Stimulated activated CD8-positive, alpha-beta memory T cell treated with anti-CD3 and anti-CD28 coated beads, Interleukin-12 subunit alpha, Interleukin-12 subunit beta, amount 100 ng/mL, for 24 hours (primary cell): ENCODE measurements around the gene TBC1D4.

Experiments
- DNase-seq: peaks from one replicate; pipeline ENCODE4 v3.0.0-alpha.2; 2020; ENCODE audit errors: extremely low read depth

The TBC1D4 gene

DNA sequence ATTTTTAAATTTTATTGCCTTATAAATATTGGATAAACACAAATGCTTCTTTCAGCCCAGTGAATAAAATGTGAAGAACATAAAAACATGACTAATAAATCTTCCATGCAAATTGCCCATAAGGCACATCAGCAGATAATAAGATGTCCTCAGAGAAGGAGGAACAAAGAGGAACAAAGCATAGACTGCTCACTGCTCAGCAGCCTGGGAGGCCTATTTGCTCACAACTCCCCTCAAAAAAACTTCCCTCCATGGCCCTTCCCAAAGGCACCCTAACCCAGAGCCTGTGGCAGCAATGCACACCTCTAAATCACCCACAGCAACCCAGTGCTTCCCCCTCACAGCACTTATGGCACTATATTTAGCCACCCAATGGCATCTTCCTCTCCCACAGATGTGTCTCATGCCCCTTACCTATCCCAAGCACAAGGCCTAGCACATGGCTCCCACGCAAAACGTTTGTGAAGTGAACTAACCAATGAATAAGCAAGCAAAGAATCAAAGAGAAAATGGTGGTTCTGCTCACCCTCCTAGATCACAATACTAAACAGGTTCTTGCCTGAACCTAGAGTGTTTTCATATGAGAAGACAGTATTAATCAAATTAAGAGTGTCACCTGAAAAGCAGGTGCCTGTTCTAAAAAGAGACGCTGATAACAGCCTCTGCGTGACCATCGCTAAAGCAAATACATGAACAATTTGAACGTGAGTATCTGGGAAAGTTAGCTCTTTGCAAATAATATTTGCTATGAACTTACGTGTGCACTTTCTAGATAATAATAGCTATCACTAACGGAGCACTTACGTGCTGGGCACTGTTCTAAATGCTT, 96.9 kb downstream of the TBC1D4 start:
- no peak for DNase-seq

DNA sequence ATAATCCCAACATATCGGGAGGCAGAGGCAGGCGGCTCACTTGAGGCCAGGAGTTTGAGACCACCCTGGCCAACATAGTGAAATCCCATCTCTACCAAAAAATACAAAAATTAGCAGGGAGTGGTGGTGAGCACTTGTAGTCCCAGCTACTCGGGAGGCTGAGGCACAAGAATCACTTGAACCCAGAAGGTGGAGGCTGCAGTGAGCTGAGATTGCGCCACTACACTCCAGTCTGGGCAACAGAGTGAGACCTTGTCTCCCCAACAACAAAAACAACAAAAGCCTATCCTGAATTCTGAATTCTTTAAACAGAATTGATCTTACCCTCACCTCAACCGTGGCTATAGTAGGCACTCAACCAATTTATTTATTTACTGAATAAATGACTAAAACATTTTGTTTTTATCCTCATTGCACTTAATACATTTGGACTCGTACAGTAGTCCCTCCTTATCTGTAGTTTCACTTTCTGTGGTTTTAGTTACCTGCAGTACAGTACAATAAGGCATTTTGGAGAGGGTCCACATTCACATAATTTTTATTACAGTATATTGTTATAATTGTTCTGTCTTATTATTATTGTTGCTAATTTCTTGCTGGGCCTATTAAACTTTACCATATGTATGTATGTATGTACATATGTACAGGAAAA, 98.8 kb downstream of the TBC1D4 start:
- DNase-seq: no peak

DNA sequence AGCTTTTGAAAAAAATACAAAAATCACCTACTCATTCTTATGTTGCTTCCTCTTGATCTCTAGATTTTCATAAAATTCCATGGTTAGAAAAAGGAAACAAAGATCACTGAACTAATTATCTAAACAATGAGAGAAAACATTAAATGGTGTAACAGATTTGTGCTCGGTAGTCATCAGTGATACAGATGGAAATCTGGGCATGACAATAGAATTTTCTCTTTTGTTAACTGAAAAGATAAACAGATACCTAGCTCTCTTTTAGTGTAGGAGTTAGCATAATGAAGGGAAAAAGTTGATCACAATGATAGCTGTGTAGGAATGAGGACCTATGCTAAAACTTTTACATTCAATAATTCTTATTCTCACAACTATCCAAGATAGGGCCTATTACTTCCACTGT, 103.7 kb downstream of the TBC1D4 start:
- DNase-seq: no peak

DNA sequence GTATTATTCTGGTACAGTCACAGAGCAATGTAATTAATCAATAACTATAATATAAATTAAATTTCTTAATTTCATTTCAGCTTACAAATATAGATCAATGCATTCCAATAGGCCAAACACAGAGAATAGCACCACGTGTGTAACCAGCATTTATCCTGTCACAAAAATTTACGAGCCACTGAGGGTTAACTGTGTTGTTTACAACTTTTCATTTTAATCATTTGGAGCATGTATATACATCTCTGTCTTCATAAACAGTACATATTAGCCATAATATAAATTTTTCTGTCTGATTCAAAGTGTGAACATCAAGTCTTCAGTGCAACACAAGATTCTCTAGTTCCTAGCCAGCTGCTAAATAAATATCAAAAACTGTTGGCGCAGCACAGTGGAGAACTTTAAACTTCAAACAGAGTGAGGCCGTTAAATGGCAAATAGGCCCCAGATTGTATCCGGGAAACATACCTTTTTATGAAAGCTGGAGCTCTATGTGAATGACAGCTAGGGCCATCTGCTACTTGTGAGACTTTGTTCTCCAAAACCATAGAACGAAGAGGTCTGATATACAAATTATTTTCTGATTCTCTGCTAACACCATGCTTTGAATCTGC, 105.1 kb downstream of the TBC1D4 start:
- DNase-seq: no peak

DNA sequence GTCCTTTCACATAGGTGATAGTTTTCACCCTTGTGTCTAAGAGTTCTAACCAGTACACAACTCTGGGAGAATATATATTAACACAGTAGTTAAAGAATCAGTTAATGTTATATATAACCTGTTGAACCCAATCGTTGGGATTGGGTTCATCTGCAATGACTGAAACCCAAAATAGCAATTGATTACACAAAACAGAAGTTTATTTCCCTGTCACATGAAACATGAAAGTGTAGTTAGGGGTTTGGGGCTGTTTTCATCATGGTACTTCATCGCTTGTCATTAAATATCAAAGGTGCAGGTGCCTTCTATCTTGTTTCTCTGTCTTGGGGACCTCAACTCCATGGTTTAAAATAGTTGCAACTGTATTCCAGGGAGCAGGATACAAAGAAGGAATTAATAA, 106.6 kb downstream of the TBC1D4 start:
- no peak for DNase-seq

DNA sequence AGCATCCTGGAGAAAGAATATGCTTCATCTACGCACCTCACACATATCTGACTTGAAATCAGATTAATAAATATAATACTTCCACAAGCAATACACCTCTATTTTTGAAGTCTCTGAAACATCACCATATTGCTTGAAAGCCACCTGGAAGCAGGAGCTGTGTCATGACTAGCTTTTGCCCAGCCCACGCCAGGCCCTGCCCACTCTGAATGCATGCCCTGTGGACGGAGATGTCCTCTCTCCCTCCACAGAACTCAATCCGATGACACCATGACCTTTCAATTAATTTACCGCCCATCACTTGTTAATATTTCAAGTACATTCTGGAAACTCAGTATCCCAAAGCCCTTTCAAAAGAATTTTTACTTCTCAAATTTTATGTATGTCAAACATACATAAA, 108.0 kb downstream of the TBC1D4 start:
- DNase-seq: no peak

DNA sequence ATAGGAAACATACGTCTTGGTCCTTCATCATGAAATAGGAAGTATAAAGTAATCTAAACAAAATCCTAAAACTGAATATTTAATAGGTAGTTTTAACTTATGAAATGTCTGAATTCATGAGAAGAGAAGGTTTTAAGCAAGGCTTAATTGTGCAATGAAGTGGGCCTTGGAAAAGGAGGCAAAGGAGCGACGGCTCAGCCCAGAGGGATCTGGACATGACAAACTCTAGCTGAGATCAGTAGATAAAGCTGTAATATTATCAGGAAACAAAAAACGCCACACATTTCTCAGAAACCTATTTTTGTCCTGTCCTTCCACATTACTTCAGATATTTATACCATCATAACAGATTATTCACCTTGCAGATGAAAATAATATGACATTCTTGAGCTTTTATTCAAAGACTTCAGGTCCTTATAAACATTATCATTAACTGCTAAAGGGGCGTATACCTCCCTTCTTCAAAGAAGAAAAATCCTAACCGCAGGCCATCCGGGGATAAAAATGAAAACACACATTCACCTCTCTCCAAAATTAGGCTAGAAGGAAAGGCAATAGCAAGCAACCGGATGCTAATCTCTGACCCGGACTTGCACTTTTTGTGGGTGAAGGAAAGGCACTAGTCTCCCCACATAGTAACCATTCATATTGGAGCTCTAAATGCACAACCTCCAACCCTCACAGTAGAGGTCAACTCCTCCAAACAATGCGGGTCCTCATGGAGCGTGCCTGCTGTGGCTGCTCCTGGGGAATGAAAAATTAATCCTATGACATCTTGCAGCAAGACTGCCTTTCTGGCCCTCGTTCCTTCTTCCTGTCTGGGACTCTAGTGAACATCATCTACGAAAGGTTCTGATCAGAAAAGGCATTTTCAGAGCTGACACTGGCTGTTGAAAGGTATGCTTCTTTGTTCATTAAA, 108.8 kb downstream of the TBC1D4 start:
- no peak for DNase-seq

DNA sequence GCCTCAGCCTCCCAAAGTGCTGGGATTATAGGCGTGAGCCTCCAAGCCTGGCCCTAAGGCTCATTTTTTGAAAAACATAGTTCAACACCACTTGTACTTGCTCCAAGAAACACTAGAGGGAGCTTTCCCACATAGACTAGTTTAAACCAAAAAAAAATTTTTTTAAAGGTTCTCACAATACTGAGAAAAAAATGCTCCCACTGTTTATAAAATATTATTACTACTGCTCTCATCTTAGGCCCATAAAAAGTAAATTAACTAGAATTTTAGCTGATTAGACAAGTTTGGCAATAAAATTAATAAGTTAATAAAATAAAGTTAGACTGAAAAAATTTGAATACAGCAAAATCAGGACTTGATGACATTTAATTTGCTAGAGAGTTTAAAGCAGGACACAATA, 109.5 kb downstream of the TBC1D4 start:
- no peak for DNase-seq

DNA sequence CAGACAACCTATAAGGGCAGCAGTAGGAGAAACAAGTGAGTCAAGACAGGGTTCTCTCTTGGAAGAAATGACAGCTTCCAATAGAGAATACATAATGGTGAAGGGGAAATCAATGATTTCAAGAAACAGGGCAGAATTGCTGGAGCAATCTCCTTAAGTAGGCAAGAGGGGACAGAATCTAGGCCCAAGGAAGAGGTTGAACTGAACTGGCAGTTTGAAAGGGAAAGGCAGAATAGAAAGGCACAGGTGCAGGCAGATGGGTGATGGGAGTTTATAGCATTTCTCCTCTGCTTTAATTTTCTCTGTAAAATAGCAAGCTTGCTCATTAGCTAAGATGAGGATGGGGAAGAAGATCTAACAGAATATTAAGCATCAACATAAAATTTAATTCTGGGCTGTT, 110.8 kb downstream of the TBC1D4 start:
- no peak for DNase-seq

DNA sequence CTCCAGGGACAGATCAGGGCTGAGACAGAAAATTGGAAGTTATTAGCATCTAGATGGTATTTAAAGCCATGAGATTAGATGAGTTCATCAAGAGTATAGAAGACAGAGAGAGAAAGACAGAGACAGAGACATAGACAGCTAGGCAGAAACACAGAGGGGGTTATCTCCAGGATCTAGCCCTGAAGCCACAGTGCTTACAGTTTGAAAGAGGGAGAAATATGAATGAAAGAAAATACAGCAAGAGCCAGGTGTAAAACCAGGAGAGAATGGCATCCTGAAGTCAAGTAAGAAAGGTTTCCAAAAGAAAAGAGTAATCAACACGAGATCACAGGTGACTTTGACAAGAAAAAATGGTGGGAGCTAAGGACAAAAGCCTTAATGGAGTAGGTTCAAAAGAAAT, 111.2 kb downstream of the TBC1D4 start:
- no peak for DNase-seq

DNA sequence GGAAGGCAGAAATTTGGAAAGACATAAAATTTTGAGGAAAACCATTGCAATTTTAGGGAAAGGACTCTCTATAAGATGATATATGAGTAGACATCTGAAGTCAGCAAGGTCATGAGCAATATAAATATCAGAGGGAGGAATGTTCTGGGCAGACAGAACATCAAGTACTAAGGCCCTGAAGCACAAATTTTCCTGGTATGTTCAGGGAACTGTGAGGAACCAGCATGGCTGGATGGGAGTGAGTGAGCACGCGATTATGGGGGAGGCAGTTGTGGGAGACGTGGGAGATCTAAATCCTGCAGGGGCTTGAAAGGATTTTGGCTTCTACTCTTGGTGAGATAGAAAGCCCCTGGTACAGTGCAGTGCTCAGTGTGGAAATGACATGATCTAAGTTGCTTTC, 112.0 kb downstream of the TBC1D4 start:
- DNase-seq: no peak

DNA sequence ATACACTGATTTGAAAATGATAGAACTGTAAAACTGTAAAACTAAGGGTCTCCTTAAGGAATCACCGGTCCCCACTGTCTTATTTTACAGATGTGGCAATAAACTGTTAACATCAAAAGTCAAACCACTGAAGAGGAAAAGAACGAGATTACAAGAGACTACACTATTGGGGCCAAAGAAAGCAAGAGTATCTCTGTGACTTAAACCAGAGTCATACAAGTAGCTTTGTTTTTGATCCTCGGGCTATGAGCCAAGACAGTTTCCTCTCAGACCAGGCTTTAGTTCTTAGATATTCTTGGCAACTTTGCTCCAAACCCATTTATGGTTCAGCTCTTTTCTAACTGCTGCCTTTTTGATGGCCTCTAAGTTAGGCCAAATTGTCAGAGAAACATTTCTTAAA, 113.8 kb downstream of the TBC1D4 start:
- DNase-seq: no peak

DNA sequence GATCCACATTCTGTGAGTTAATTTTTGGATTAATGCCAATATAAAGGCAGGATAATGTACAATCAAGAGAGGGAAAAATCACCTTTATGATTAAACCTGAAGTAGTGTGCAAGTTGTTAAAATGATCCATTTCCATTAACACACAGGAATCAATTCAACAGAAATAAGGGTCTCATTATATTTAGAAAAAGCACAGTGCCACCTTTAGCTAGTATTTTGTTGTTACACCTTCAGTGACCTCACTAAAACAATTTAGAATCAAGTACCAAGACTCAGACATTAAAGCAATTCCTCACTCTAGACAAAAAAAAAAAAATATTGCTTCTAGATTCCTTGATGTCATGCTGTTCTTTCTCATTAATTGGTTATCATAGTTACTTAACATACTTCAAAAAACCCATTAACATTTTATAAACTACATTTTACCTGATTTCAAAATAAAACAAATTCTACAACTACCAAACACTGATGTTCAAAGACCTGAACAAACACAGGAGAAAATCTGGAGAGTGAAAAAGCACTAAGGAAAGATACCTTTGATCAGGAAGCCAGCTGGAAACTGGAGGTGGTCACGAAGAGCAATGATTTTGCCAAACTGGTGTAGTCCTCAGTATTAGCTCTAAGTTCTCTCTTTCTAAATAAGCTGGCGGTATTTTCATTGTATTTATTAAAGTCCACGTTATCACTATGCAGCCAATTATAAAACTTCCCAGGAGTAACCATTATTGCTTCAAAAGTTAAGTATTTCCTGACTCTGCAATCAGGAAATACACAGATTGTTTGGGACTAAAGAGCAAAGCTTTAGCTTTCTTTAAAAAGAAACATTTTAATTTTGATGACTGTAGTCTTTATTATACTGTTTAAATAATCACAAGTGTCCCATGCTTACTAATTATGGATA, 115.3 kb downstream of the TBC1D4 start:
- DNase-seq: no peak

DNA sequence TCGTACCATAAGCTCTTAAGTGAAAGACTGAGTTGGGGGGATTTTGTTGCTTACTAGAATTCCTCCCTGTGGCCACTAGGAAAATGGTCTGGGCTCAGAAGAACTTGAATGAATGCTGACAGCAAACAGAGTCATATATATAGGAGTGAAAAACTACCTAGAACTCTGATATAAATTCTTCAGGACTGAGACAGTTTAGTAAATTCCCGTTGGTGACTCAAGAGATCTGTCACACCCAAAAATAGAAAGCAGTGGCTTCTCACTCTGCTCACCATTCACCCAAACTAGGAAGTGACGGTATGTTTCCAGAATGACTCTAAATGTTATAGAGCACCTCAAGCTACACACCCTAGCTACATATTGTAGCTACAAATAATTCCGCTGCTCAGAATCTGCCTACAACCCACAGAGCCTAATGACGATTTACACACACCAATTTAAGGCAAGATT, 116.2 kb downstream of the TBC1D4 start:
- no peak for DNase-seq

DNA sequence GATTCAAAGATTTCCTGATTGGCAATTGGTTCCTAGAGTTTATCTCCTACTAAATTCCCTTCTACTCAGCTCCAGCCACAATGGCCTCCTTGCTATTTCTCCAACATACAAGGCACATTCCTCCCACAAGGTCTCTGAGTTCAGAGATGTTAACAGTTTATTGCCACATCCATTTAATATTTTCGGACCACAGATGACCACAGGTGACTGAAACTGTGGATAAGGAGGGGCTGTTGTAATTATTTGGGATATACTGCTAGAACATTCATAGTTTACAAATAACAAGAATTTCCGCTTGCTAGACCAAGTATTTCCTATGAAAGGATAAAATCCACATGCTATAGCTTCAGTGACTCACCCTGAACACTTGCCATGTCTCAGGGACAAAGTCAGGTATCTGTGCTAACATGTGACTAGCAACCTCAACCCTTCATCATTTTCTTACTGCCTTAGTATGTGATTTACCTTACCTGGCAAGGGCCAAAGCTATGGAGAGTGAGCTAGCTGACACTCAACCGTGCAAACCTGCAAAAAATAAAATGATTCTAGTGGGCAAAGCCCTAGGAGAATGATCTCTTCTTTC, 117.7 kb downstream of the TBC1D4 start:
- no peak for DNase-seq

DNA sequence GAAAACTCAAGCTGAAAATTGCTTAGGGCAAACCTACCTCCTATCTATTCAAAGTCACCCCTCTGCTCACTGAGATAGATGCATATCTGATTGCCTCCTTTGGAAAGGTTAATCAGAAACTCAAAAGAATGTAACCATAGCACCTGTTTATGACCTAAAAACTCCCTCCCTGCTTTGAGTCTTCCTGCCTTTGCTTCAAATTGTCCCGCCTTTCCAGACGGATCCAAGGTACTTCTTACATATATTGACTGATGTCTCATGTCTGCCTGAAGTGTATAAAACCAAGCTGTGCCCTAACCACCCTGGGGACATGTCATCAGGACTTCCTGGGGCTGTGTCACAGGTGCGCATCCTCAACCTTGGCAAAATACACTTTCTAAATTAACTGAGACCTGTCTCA, 118.6 kb downstream of the TBC1D4 start:
- DNase-seq: no peak

DNA sequence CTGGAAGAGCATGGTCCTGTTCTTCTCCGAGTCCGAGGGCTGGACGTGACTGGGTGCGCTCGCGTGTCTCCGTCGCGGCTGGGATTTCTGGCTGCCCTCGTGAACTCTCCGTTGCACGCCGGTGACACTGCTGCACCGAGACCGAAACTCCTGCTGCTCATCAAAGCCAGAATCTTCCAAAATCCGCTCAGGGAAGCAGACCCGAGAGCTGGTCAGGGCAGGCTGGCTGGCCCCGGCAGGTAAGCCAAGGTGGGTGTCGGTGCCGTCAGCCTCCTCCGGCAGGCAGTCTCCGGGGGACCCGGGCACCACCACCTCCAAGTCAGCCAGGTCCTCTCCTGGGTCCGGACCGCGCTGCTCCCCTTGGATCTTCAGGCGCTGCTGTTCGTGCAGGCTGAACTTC, 119.9 kb downstream of the TBC1D4 start:
- DNase-seq: no peak

DNA sequence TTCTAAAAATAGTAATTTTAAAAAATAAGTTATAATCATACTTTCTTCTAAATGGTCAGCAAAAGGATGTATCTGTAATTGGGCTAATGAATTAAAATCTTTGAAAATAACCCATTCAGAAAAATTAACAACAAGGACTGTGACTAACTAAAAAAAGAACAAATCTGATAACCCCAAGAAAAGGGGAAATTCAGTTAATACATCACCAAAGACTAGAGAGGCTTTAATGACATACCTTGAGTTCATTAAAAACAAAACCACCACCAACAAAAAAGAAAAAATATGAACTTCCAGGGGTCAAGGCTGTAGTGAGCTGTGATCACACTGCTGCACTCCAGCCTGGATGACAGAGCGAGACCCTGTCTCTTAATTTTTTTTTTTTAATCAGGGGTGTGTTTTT, 121.8 kb downstream of the TBC1D4 start:
- no peak for DNase-seq

DNA sequence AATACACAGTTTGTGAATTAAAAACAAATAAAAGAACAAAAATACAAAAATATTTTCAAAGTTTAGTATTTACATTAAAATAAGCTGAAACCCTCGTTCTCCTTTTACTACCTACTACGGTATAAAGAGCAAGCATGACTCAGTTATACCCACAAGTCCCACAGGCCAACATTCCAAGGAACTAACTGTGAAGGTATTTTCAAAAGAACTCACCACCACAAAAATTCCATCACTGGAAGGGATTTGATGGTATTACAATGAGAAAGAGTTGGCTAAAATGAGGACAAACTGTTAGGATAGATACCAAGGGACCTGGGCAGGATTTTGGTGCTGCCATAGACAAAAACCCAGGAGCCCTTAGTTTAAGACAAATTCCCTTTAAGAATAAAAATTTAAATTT, 122.7 kb downstream of the TBC1D4 start:
- no peak for DNase-seq

DNA sequence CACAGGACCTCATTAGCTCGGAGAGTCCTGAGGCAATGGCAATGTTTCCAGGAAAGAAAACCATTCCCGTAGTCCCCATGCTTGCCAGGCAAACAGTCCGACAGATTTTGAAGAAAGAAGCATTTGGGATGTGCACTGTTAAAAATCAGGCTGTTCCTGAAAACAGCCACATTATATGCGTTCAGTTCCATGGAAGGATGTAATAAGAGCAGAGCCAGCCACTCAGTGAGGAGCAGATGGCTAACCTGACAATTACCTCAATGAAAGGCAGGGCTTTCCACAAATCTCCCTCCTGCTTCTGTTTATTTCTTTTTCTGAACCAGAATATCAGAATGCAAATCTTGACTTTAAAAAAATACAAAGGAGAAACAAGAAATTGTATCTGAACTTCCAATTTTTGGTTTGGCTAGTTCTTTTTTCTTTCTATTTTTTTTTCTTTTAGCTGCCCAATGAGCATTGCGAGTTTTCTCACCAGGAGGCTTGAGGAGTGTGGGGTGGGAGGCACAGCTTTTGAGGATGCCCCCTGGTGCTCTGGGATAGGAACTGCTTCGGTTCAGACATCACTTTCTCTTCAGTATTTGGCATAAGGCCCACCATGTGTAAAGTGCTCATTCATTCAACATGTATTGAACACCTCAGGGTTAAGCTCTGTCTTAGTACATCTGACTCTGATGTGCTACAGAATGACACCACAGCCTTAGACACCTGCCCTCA, 124.2 kb downstream of the TBC1D4 start:
- DNase-seq: peak; percentile 24
